ENCODE results near the gene FOXD4.
"Not testable (repeated sequence)": the region's sequence is repeated elsewhere in the genome, so short reads cannot be mapped to it uniquely, and the experiment has no call there.

Gene FOXD4

DNA sequence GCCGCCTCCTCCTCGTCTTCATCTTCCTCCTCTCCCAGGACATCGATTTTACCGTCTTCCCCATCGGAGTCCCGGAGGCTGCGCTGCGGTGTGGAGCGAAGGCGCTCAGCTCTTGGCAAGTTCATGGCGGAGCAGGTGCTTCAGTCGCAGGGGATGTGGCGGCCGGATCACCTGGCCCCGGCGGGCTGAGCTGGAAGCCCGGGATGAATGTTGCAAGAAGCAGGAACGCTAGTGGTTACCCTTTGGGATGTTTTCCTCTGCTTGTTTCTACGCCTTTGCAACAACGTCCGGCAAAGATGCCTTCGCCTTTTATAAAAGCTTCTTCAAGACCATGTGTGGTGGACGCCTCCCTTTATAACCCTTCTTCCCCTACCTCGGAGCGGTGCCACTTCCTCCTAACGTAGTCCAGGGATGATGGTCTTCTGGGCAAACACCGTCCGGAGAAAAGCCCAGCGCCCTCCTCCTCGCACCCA, at the start of gene FOXD4:
FOXD4 (minus strand) TSS at position 423 of the 473 bp plus-strand sequence; CDS start at position 125, 298 bp downstream.
- DNase-seq = not testable (repeated sequence)

DNA sequence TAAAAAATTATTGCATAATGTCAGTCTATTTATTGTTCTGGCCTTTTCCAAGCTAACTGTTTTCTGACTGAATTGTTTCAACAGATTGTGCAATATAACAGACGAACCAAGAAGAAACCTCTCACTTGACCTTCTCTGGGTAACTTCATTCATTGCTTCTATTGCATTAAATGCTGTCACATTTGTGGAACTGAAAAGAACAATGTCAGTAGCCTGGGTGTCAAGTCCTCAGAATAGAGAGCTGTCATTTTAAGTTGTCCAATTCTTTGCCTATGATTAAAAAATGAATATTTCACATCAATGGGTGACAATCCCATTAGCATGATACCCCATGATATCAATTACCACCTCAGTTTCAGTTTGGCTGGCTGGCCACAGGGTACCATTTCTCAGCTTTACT, 41.7 kb upstream of the FOXD4 start:
- DNase-seq = peak; percentile 11

- not testable (repeated sequence) for DNase-seq
These were observed 33.0 kb upstream of the FOXD4 start for GRCh38 chr9:151173-151572.

DNA sequence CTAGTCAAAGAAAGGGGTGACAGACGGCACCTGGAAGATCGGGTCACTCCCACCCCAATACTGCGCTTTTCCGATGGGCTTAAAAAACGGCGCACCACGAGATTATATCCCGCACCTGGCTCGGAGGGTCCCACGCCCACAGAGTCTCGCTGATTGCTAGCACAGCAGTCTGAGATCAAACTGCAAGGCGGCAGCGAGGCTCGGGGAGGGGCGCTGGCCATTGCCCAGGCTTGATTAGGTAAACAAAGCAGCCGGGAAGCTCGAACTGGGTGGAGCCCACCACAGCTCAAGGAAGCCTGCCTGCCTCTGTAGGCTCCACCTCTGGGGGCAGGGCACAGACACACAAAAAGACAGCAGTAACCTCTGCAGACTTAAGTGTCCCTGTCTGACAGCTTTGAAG, 21.7 kb upstream of the FOXD4 start:
- DNase-seq = not testable (repeated sequence)

GRCh38 chr9:117144-117994, 848 bp downstream of the FOXD4 start:
- not testable (repeated sequence) for DNase-seq

- DNase-seq = peak; percentile 8
These were observed 1.8 kb downstream of the FOXD4 start for GRCh38 chr9:116239-117077.

DNA sequence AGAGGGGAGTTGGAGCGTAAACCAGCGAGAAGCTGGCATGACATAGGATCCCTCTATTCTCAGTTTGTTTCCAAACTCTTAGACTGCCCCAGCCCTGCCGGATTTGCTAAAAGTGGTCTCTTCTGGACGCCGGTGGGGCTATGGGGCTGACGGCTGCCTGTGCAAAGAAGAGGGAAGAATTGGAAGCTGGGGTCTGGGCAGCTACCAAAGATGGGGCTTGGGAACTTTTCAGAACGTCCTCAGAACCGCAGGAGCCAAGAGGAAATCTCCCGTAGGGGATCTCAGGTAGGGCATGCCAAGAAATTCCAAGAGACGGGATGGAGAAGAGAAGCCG, 3.1 kb downstream of the FOXD4 start:
- not testable (repeated sequence) for DNase-seq

GRCh38 chr9:114267-115117, 3.7 kb downstream of the FOXD4 start:
- DNase-seq = peak; percentile 40

GRCh38 chr9:113468-114266, 4.5 kb downstream of the FOXD4 start:
- DNase-seq = peak; percentile 45

DNA sequence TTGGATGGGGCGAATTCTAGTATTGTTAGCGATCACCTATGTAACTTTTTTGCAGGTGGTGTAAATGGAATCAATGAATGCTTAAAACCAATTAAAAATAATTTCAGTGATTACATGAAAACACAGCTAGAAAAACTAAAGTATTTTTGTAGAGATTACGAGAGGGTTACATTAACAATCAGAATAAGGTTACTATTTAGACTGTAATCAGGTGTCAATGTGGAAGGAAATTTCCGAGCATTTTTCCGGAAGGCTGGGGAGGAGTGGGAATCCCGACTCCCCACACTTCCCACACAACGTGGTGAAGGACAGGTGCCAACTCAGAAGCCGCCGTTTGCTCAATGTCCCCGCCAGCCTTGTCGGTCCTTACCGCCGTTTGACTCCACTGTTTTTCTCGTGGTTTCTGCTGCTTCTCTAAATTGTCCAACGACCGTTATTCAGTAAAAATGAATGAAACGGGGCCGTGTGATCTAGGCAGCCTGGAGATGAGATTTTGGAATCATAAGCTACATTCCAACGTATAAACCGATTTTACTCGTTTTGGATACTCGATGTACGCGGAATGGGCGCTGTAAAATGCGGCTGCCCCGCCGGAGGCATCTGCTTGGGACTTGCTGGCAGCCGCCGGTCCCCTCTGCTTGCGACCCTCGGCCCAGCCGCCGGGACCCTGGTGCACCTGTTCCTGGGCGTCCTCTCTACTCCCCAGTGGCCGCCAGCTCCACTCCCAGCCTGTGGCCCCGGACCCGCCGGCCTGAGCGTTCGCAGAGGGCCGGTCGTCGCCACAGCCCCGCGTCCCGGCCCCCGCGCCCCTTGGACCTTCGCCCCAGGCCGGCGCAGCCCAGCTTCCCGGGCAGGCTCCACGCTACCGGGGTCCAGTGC, 5.4 kb downstream of the FOXD4 start:
- peak; percentile 28 for DNase-seq

DNA sequence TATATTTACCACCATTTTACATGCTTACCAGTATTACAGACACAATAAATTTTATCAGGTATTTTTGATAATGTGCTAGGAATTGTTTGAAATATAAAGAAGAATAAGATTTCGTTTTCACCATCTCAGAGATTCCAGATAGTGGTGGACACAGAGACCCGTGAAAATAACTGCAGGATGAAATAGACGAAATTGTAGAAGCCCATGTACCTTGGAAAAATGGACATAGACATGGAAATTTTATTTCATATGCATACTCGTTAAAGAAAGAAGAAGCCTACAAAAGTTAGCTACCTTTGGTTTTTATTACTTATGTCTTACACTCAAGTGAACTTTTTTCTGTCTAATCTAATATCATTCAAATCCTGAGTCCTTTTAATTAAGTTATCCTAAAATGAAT, 7.5 kb downstream of the FOXD4 start:
- not testable (repeated sequence) for DNase-seq

- DNase-seq = not testable (repeated sequence)
These were observed 8.7 kb downstream of the FOXD4 start for GRCh38 chr9:109540-109939.

GRCh38 chr9:108742-109495, 9.3 kb downstream of the FOXD4 start:
- DNase-seq = peak; percentile 34

DNA sequence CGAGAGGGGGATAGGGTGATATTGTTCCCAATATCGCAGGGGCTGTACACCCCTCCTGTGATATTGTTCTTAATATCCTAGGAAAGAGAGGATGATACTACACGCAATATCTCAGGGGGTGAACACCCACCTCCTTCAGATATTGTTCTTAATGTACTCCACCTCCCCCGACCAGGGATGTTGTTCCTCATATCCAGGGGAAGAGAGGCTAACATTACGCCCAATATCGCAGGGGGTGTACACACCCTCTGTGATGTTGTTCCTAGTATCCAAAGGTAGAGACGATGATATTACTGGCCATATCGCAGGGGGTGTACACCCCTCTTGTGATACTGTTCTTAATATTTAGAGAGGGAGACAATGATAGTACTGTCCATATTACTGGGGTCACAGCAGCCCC, 12.2 kb downstream of the FOXD4 start:
- not testable (repeated sequence) for DNase-seq

GRCh38 chr9:100430-100829, 17.8 kb downstream of the FOXD4 start:
- DNase-seq = not testable (repeated sequence)

GRCh38 chr9:99867-100266, 18.4 kb downstream of the FOXD4 start:
- DNase-seq = not testable (repeated sequence)

GRCh38 chr9:98775-99174, 19.4 kb downstream of the FOXD4 start:
- not testable (repeated sequence) for DNase-seq

- DNase-seq = not testable (repeated sequence)
These were observed 23.2 kb downstream of the FOXD4 start for GRCh38 chr9:94992-95391.

- DNase-seq = not testable (repeated sequence)
These were observed 23.9 kb downstream of the FOXD4 start for GRCh38 chr9:94323-94722.

- not testable (repeated sequence) for DNase-seq
These were observed 24.3 kb downstream of the FOXD4 start for GRCh38 chr9:93909-94308.
